ENCODE results near the gene ARHGEF2.
A peak's percentile ranks its signal among the peaks of the same experiment; 100 is the strongest.

The ARHGEF2 gene

GRCh38 chr1:155974208-155975115, 3.9 kb downstream of the ARHGEF2 start:
- Histone ChIP-seq H3K9me2 (replicated peaks; ENCODE audit: low read depth, low read length) (no peaks in the 10 kb centered on the region), H4K20me1 (ENCODE audit: insufficient read depth, low read length, poor library complexity, severe bottlenecking) (peaks cover 65% of the 10 kb centered on the region), H3K9me3 (ENCODE audit: insufficient read depth, low read depth, low read length) (no peaks in the 10 kb centered on the region), H3K27me3 (ENCODE audit: insufficient read depth, low read length, poor library complexity, severe bottlenecking) (peaks cover 13% of the 10 kb centered on the region), H3K9ac (ENCODE audit: low read depth, low read length, poor library complexity, severe bottlenecking) (peak overlapping the region; percentile 99), H3K36me3 (ENCODE audit: insufficient read depth, low read length) (peaks cover 10% of the 10 kb centered on the region; the same call in 1 of the 2 replicates), H3F3A (ENCODE audit: low read depth) (peaks cover 3% of the 10 kb centered on the region; the same call in 1 of the 2 replicates), H3K4me2 (ENCODE audit: low read depth, low read length, poor library complexity, severe bottlenecking) (peak overlapping the region; percentile 89), H2AFZ (ENCODE audit: low read length) (no peak overlapping the region), H3K4me1 (ENCODE audit: insufficient read depth, low read length, poor library complexity, severe bottlenecking) (peaks cover 75% of the 10 kb centered on the region), H3K79me2 (ENCODE audit: insufficient read depth, low read length) (peaks cover 100% of the 10 kb centered on the region), H3K4me3 (ENCODE audit: low read length, poor library complexity, severe bottlenecking) (peak overlapping the region; percentile 96)
- no peak for TF ChIP-seq EZH2phosphoT487 (IDR thresholded peaks at IDR 0.05; ENCODE audit: borderline replicate concordance)
- TF ChIP-seq CTCF (conservative IDR thresholded peaks at IDR 0.05; ENCODE audit: low read length), result 0 out of 2 replicates have a peak, but pooled peaks have one; percentile 16

GRCh38 chr1:155973723-155974122, 4.6 kb downstream of the ARHGEF2 start:
- Histone ChIP-seq H2AFZ (ENCODE audit: low read length) (no peak overlapping the region), H4K20me1 (ENCODE audit: insufficient read depth, low read length, poor library complexity, severe bottlenecking) (peaks cover 72% of the 10 kb centered on the region), H3K36me3 (ENCODE audit: insufficient read depth, low read length) (peaks cover 17% of the 10 kb centered on the region; the same call in 1 of the 2 replicates), H3K9me2 (replicated peaks; ENCODE audit: low read depth, low read length) (no peaks in the 10 kb centered on the region), H3K27me3 (ENCODE audit: insufficient read depth, low read length, poor library complexity, severe bottlenecking) (peaks cover 13% of the 10 kb centered on the region), H3K4me3 (ENCODE audit: low read length, poor library complexity, severe bottlenecking) (peak overlapping the region; percentile 96), H3K9ac (ENCODE audit: low read depth, low read length, poor library complexity, severe bottlenecking) (peak overlapping the region; percentile 99), H3K4me2 (ENCODE audit: low read depth, low read length, poor library complexity, severe bottlenecking) (peak overlapping the region; percentile 89), H3K9me3 (ENCODE audit: insufficient read depth, low read depth, low read length) (no peaks in the 10 kb centered on the region), H3F3A (ENCODE audit: low read depth) (peaks cover 3% of the 10 kb centered on the region; the same call in 1 of the 2 replicates), H3K4me1 (ENCODE audit: insufficient read depth, low read length, poor library complexity, severe bottlenecking) (peaks cover 75% of the 10 kb centered on the region), H3K79me2 (ENCODE audit: insufficient read depth, low read length) (peaks cover 100% of the 10 kb centered on the region)
- no peak for TF ChIP-seq CTCF (conservative IDR thresholded peaks at IDR 0.05; ENCODE audit: low read length)
- TF ChIP-seq EZH2phosphoT487 (IDR thresholded peaks at IDR 0.05; ENCODE audit: borderline replicate concordance), result no peak

- peak overlapping the region; percentile 99 for H3K9ac ChIP-seq (ENCODE audit: low read depth, low read length, poor library complexity, severe bottlenecking)
- peaks cover 3% of the 10 kb centered on the region; the same call in 1 of the 2 replicates for H3F3A ChIP-seq (ENCODE audit: low read depth)
- peaks cover 87% of the 10 kb centered on the region for H3K4me1 ChIP-seq (ENCODE audit: insufficient read depth, low read length, poor library complexity, severe bottlenecking)
- peaks cover 33% of the 10 kb centered on the region; the same call in 1 of the 2 replicates for H3K36me3 ChIP-seq (ENCODE audit: insufficient read depth, low read length)
- H3K9me3 ChIP-seq (ENCODE audit: insufficient read depth, low read depth, low read length), result no peaks in the 10 kb centered on the region
- peak overlapping the region; percentile 89 for H3K4me2 ChIP-seq (ENCODE audit: low read depth, low read length, poor library complexity, severe bottlenecking)
- peaks cover 100% of the 10 kb centered on the region for H3K79me2 ChIP-seq (ENCODE audit: insufficient read depth, low read length)
- no peaks in the 10 kb centered on the region for H3K9me2 ChIP-seq (replicated peaks; ENCODE audit: low read depth, low read length)
- H4K20me1 ChIP-seq (ENCODE audit: insufficient read depth, low read length, poor library complexity, severe bottlenecking), result peaks cover 88% of the 10 kb centered on the region
- no peak overlapping the region for H2AFZ ChIP-seq (ENCODE audit: low read length)
- peaks cover 2% of the 10 kb centered on the region for H3K27me3 ChIP-seq (ENCODE audit: insufficient read depth, low read length, poor library complexity, severe bottlenecking)
- H3K4me3 ChIP-seq (ENCODE audit: low read length, poor library complexity, severe bottlenecking), result peak overlapping the region; percentile 96
- TF ChIP-seq CTCF (conservative IDR thresholded peaks at IDR 0.05; ENCODE audit: low read length), result no peak
- TF ChIP-seq EZH2phosphoT487 (IDR thresholded peaks at IDR 0.05; ENCODE audit: borderline replicate concordance), result no peak
Observed at GRCh38 chr1:155971910-155972809, 6.2 kb downstream of the ARHGEF2 start.
